Left ventricle myocardium inferior (tissue), 1 donor: ENCODE data around the gene RPL23. TPM values are rescaled to one million over a fixed set of nuclear protein-coding genes. Genes with fewer than 3 reads are reported as not detected.
A peak's percentile ranks its signal among the peaks of the same experiment; 100 is the strongest.

Source experiments
- DNase-seq: peaks from one replicate; pipeline ENCODE4 v3.0.0-alpha.2; 2020
- H3K27ac ChIP-seq: fragments of 200-600 bp; replicated peaks from 2 replicates; pipeline ENCODE4 v1.8.0; 2021
- H3K27me3 ChIP-seq: fragments of 200-600 bp; 2 replicates; pipeline ENCODE4 v1.8.0; 2021; ENCODE audit warnings: low read depth
- H3K36me3 ChIP-seq: fragments of 200-600 bp; 2 replicates; pipeline ENCODE4 v1.8.0; 2021
- H3K4me1 ChIP-seq: fragments of 200-600 bp; 2 replicates; pipeline ENCODE4 v1.8.0; 2021
- H3K4me3 ChIP-seq: fragments of 200-600 bp; 2 replicates; pipeline ENCODE4 v1.8.0; 2021; ENCODE audit warnings: mild to moderate bottlenecking, moderate library complexity
- H3K9me3 ChIP-seq: fragments of 200-600 bp; replicated peaks from 2 replicates; pipeline ENCODE4 v1.8.0; 2021
- intact Hi-C: fragments of 100-400 bp; cut with micrococcal nuclease; formaldehyde crosslinking; loops from one replicate; pipeline ENCODE4 v1.11.0; 2022
- total RNA-seq: library from RNA; stranded (reverse); fragmentation: NEBNext Ultra II Directional; extraction: Animal tissue kit (Norgen Biotek cat#: 25700); gene quantifications from one replicate; pipeline ENCODE4 v1.2.1, GENCODE V29; 2021
- TF ChIP-seq, protein P1 (sequence below): fragments of 200-600 bp; IDR thresholded peaks from 2 replicates; pipeline ENCODE4 v1.8.0; 2021; ENCODE audit warnings: antibody characterized with exemption, mild to moderate bottlenecking, borderline replicate concordance
- donor health status: DM: no; HTN: yes; CAD: no; lungs with severe emphysema.

RPL23 gene
- total RNA-seq, 1 donor from 2014 or later = 760 TPM

DNA sequence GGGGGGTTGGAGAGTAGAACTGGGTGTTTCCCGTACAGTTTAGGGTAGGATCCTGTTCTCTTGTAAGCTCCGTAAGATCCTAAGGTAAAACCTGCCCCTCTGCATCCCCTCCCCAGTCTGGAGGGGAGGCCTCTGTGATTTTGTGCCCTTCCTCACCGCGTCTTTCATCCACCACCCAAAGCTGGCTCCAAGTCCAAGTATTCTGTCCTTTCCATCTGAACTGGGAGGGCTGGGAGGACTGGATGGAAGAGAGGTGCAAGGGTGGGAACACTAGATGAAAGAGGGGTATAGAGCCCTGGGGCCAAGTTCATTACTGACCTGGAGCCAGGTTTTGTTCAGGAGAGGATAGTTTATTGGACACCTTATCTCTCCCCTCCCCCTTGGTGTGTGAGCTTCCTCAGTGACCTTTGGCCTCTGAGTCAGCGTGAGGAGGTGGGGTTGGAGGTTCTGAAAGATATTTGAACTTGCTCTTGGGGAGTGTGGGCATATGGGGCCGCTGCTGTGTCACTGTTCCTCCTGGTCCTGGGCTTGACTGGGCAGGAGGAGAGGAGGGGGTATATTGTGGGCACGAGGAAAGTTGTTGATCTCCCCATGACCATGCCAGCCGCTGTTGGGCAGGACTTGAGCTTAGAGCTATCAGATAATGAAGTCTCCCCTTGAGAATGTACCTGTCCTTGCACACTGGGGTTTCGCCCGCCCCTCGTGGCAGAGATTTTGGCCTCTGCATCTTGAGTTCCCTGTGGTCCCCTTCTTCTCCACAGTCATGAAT, 17.9 kb upstream of the RPL23 start:
- peak; percentile 50 for DNase-seq
- Histone ChIP-seq H3K9me3 (no peaks in the 10 kb centered on the region), H3K4me3 (peak overlapping the region; percentile 99), H3K36me3 (no peaks in the 10 kb centered on the region), H3K27me3 (no peaks in the 10 kb centered on the region), H3K27ac (peak overlapping the region; percentile 97), H3K4me1 (peaks cover 81% of the 10 kb centered on the region)
- TF ChIP-seq, protein P1, sequence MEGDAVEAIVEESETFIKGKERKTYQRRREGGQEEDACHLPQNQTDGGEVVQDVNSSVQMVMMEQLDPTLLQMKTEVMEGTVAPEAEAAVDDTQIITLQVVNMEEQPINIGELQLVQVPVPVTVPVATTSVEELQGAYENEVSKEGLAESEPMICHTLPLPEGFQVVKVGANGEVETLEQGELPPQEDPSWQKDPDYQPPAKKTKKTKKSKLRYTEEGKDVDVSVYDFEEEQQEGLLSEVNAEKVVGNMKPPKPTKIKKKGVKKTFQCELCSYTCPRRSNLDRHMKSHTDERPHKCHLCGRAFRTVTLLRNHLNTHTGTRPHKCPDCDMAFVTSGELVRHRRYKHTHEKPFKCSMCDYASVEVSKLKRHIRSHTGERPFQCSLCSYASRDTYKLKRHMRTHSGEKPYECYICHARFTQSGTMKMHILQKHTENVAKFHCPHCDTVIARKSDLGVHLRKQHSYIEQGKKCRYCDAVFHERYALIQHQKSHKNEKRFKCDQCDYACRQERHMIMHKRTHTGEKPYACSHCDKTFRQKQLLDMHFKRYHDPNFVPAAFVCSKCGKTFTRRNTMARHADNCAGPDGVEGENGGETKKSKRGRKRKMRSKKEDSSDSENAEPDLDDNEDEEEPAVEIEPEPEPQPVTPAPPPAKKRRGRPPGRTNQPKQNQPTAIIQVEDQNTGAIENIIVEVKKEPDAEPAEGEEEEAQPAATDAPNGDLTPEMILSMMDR = no peak
- intact Hi-C loops = no loop called here

GRCh38 chr17:38870259-38871165, 17.0 kb upstream of the RPL23 start:
- peaks cover 71% of the 10 kb centered on the region for H3K4me1 ChIP-seq
- peak overlapping the region; percentile 97 for H3K27ac ChIP-seq
- intact Hi-C loops = no loop called here

GRCh38 chr17:38869526-38870258, 16.2 kb upstream of the RPL23 start, which contains the start of gene LASP1:
TSS of gene LASP1 (plus strand) at chr17:38870058. CDS start at chr17:38870190, 132 bp downstream.
- Histone ChIP-seq H3K36me3 (no peaks in the 10 kb centered on the region), H3K4me3 (peak within 1 kb of the TSS; percentile 99), H3K4me1 (peaks cover 63% of the 10 kb centered on the region), H3K9me3 (no peaks in the 10 kb centered on the region), H3K27me3 (no peaks in the 10 kb centered on the region), H3K27ac (peak within 1 kb of the TSS; percentile 97)
- peak; percentile 90 for DNase-seq
- TF ChIP-seq, protein P1 = no peak
- intact Hi-C loops = loop anchor here (10.0 kb wide), 1 partner anchor 55 kb away; the partner anchor contains the start of gene LASP1NB

More at GRCh38 chr17:38870259-38871165, 17.0 kb upstream of the RPL23 start:
- no peaks in the 10 kb centered on the region for H3K36me3 ChIP-seq
- peak; percentile 79 for DNase-seq
- H3K9me3 ChIP-seq = no peaks in the 10 kb centered on the region
- TF ChIP-seq, protein P1 = no peak
- no peaks in the 10 kb centered on the region for H3K27me3 ChIP-seq
- peak overlapping the region; percentile 99 for H3K4me3 ChIP-seq

DNA sequence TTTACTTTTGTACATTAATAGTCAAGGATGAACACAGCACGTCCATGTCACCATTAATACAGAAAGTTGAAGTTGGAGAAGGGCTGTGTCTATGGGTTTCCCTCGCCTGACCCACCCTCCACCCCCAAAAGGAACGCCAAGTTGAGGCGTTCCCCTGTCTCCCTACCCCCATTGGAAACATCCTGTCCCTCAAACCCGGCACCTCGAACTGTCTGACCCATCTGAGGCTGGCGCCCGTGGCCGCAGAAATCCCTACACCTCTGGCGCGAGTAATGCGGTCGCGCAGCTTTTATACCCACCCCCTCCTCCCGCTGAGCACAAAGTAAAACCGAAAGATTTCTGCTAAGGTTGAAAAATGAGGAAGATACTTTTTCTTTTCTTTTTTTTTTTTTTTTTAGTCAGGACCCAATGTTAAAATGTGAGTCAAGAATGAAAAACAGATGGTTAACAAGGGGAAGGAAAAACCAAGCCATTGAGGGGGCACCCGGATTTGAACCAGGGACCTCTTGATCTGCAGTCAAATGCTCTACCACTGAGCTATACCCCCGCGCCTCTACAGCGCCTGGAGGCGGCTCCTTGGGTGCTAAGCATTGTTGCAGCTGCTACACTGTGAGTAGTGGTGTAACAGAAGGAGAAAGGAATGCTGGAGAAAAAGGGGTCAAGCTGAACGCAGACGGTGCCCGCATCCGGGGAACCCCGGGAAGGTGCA, 15.4 kb upstream of the RPL23 start:
- intact Hi-C loops = loop anchor here (10.0 kb wide), 1 partner anchor 56 kb away; the partner anchor contains the start of gene LASP1NB
- TF ChIP-seq, protein P1 = peak; percentile 41
- H3K36me3 ChIP-seq = no peaks in the 10 kb centered on the region
- peak; percentile 85 for DNase-seq
- H3K27ac ChIP-seq = peak overlapping the region; percentile 97
- H3K4me3 ChIP-seq = peak overlapping the region; percentile 99
- H3K9me3 ChIP-seq = no peaks in the 10 kb centered on the region
- H3K27me3 ChIP-seq = no peaks in the 10 kb centered on the region
- peaks cover 56% of the 10 kb centered on the region for H3K4me1 ChIP-seq
